Mesothelial cell of epicardium (in vitro differentiated cells): ENCODE results near the gene GGA3. TPM values are rescaled to one million over a fixed set of nuclear protein-coding genes. Genes with fewer than 3 reads are reported as not detected.

Experiments used
- DNase-seq, 2 experiments: peaks; one replicate each; pipeline ENCODE4 v3.0.0; 2021; ENCODE audit warnings: low spot score in 2 of 2; ENCODE audit not compliant: unreplicated experiment in 2 of 2
- H3K27ac Mint-ChIP-seq: 2 replicates; pipeline ENCODE4 v1.8.0; 2021; ENCODE audit warnings: mixed read lengths
- H3K27me3 Mint-ChIP-seq: 2 replicates; pipeline ENCODE4 v1.8.0; 2021; ENCODE audit warnings: low read depth, mixed read lengths
- H3K36me3 Mint-ChIP-seq: 2 replicates; pipeline ENCODE4 v1.8.0; 2021; ENCODE audit warnings: mixed read lengths
- H3K4me1 Mint-ChIP-seq: 2 replicates; pipeline ENCODE4 v1.8.0; 2021; ENCODE audit warnings: mixed read lengths
- H3K4me3 Mint-ChIP-seq: 2 replicates; pipeline ENCODE4 v1.8.0; 2021; ENCODE audit warnings: mild to moderate bottlenecking, moderate library complexity, mixed read lengths
- H3K9me3 Mint-ChIP-seq: 2 replicates; pipeline ENCODE4 v1.8.0; 2021; ENCODE audit warnings: mixed read lengths
- CTCF ChIP-seq: fragments of 200-600 bp; sonication (generic); IDR thresholded peaks from one replicate; pipeline ENCODE4 v1.5.0; 2021; ENCODE audit warnings: antibody characterized with exemption; ENCODE audit not compliant: unreplicated experiment
- total RNA-seq: library from RNA; stranded (reverse); gene quantifications from 3 replicates; pipeline ENCODE4 v1.2.1, GENCODE V29; 2021

The GGA3 gene
- 54.6 to 61.2 TPM (median 58.3 TPM) in 3 replicates for total RNA-seq

GRCh38 chr17:75261336-75262111, at the start of gene GGA3, which contains the start of gene MRPS7:
GGA3 (minus strand) TSS chr17:75261606; CDS start chr17:75261587, 19 bp downstream.
MRPS7 (plus strand) TSS chr17:75261879; CDS start chr17:75261901, 22 bp downstream.
- H3K4me1 Mint-ChIP-seq, result peaks cover 32% of the 10 kb centered on the region
- no peak for TF ChIP-seq CTCF
- H3K27ac Mint-ChIP-seq, result peak within 1 kb of the TSS; percentile 100
- no peaks in the 10 kb centered on the region for H3K9me3 Mint-ChIP-seq
- H3K4me3 Mint-ChIP-seq, result peak within 1 kb of the TSS; percentile 98
- peak; percentile 93 to 96 for DNase-seq
- no peaks in the 10 kb centered on the region for H3K27me3 Mint-ChIP-seq
- peaks cover 3% of the 10 kb centered on the region for H3K36me3 Mint-ChIP-seq

- no peak overlapping the region for H3K4me3 Mint-ChIP-seq
- H3K27me3 Mint-ChIP-seq, result no peaks in the 10 kb centered on the region
- no peak overlapping the region for H3K27ac Mint-ChIP-seq
- no peak for DNase-seq
- no peaks in the 10 kb centered on the region for H3K36me3 Mint-ChIP-seq
- TF ChIP-seq CTCF, result no peak
- no peaks in the 10 kb centered on the region for H3K9me3 Mint-ChIP-seq
- peaks cover 3% of the 10 kb centered on the region for H3K4me1 Mint-ChIP-seq
These were observed 47.6 kb upstream of the GGA3 start for GRCh38 chr17:75308732-75309629.

GRCh38 chr17:75307957-75308731, 46.7 kb upstream of the GGA3 start:
- Mint-ChIP-seq H3K27ac (no peak overlapping the region), H3K4me3 (no peak overlapping the region), H3K27me3 (no peaks in the 10 kb centered on the region), H3K9me3 (no peaks in the 10 kb centered on the region), H3K36me3 (no peaks in the 10 kb centered on the region), H3K4me1 (peaks cover 3% of the 10 kb centered on the region)
- no peak for TF ChIP-seq CTCF
- no peak for DNase-seq

GRCh38 chr17:75301502-75302206, 40.2 kb upstream of the GGA3 start:
- H3K9me3 Mint-ChIP-seq, result no peaks in the 10 kb centered on the region
- H3K27me3 Mint-ChIP-seq, result no peaks in the 10 kb centered on the region
- TF ChIP-seq CTCF, result no peak
- no peak overlapping the region for H3K27ac Mint-ChIP-seq
- no peak overlapping the region for H3K4me3 Mint-ChIP-seq
- no peaks in the 10 kb centered on the region for H3K36me3 Mint-ChIP-seq
- no peaks in the 10 kb centered on the region for H3K4me1 Mint-ChIP-seq
- DNase-seq, result no peak

GRCh38 chr17:75301049-75301448, 39.6 kb upstream of the GGA3 start:
- Mint-ChIP-seq H3K27ac (no peak overlapping the region), H3K9me3 (no peaks in the 10 kb centered on the region), H3K4me3 (no peak overlapping the region), H3K4me1 (no peaks in the 10 kb centered on the region), H3K36me3 (no peaks in the 10 kb centered on the region), H3K27me3 (no peaks in the 10 kb centered on the region)
- TF ChIP-seq CTCF, result no peak
- DNase-seq, result no peak
